CD1c-positive myeloid dendritic cell (primary cell): ENCODE results near the gene EMC10.
A peak's percentile ranks its signal among the peaks of the same experiment; 100 is the strongest.
"Not testable (repeated sequence)": the region's sequence is repeated elsewhere in the genome, so short reads cannot be mapped to it uniquely, and the experiment has no call there.

Source experiments
- DNase-seq: peaks from one replicate; pipeline ENCODE4 v3.0.0-alpha.2; 2016; ENCODE audit errors: extremely low spot score

Gene EMC10

GRCh38 chr19:50514346-50515167 is 38.2 kb downstream of the EMC10 start:
- DNase-seq = no peak

GRCh38 chr19:50515168-50515561 is 38.9 kb downstream of the EMC10 start:
- no peak for DNase-seq

GRCh38 chr19:50516456-50516855 is 40.1 kb downstream of the EMC10 start:
- no peak for DNase-seq

GRCh38 chr19:50516964-50517703 is 40.8 kb downstream of the EMC10 start:
- DNase-seq = no peak

GRCh38 chr19:50517704-50518075 is 41.4 kb downstream of the EMC10 start:
- no peak for DNase-seq

GRCh38 chr19:50518091-50519005 is 42.0 kb downstream of the EMC10 start:
- no peak for DNase-seq

- no peak for DNase-seq
Measured at GRCh38 chr19:50519006-50519575, 42.8 kb downstream of the EMC10 start.

GRCh38 chr19:50520822-50521465 is 44.6 kb downstream of the EMC10 start:
- DNase-seq = no peak

GRCh38 chr19:50522881-50523280 is 46.6 kb downstream of the EMC10 start:
- DNase-seq = no peak

GRCh38 chr19:50528052-50528451 is 51.7 kb downstream of the EMC10 start:
- DNase-seq = not testable (repeated sequence)

GRCh38 chr19:50531171-50531612 is 54.9 kb downstream of the EMC10 start:
- no peak for DNase-seq

GRCh38 chr19:50532952-50533351 is 56.6 kb downstream of the EMC10 start:
- no peak for DNase-seq

GRCh38 chr19:50534478-50534877 is 58.2 kb downstream of the EMC10 start:
- DNase-seq = no peak

GRCh38 chr19:50535672-50536187 is 59.4 kb downstream of the EMC10 start:
- DNase-seq = no peak

GRCh38 chr19:50536662-50537305 is 60.5 kb downstream of the EMC10 start:
- no peak for DNase-seq

- no peak for DNase-seq
Measured at GRCh38 chr19:50537306-50537685, 61.0 kb downstream of the EMC10 start.

- peak; percentile 70 for DNase-seq
Measured at GRCh38 chr19:50537769-50538230, 61.5 kb downstream of the EMC10 start.
